ENCODE results near the gene KCNA3. TPM values are rescaled to one million over a fixed set of nuclear protein-coding genes. Genes with fewer than 3 reads are reported as not detected.

The KCNA3 gene
- total RNA-seq, 3 donors from 2014 or later: 1.5 to 2.7 (median 1.9) TPM

GRCh38 chr1:110702260-110702659 is 27.5 kb upstream of the KCNA3 start:
- Histone ChIP-seq H3K4me3 (no peak overlapping the region), H3K4me1 (ENCODE audit: low read depth) (no peaks in the 10 kb centered on the region), H3K9me3 (no peaks in the 10 kb centered on the region), H3K36me3 (ENCODE audit: low read depth) (no peaks in the 10 kb centered on the region)
- DNase-seq: no peak
- intact Hi-C loops (cut with DNase I, micrococcal nuclease): no loop called here
- no peak for ATAC-seq
- no peak for TF ChIP-seq CTCF (IDR thresholded peaks at IDR 0.05)

GRCh38 chr1:110700767-110701166 is 26.0 kb upstream of the KCNA3 start:
- ATAC-seq (no peak), DNase-seq (no peak)
- Histone ChIP-seq H3K4me3 (no peak overlapping the region), H3K9me3 (no peaks in the 10 kb centered on the region), H3K36me3 (ENCODE audit: low read depth) (no peaks in the 10 kb centered on the region), H3K4me1 (ENCODE audit: low read depth) (no peaks in the 10 kb centered on the region)
- TF ChIP-seq CTCF (IDR thresholded peaks at IDR 0.05): no peak
- intact Hi-C loops (cut with DNase I, micrococcal nuclease): no loop called here

- intact Hi-C loops (cut with DNase I, micrococcal nuclease): no loop called here
- Histone ChIP-seq H3K9me3 (no peaks in the 10 kb centered on the region), H3K36me3 (ENCODE audit: low read depth) (no peaks in the 10 kb centered on the region), H3K4me1 (ENCODE audit: low read depth) (no peaks in the 10 kb centered on the region), H3K4me3 (no peak overlapping the region)
- DNase-seq (no peak), ATAC-seq (no peak)
- no peak for TF ChIP-seq CTCF (IDR thresholded peaks at IDR 0.05)
Observed at GRCh38 chr1:110697606-110698005, 22.9 kb upstream of the KCNA3 start.

GRCh38 chr1:110696818-110697217 is 22.1 kb upstream of the KCNA3 start:
- DNase-seq (no peak), ATAC-seq (no peak)
- H3K4me1 ChIP-seq (ENCODE audit: low read depth): no peaks in the 10 kb centered on the region
- H3K9me3 ChIP-seq: no peaks in the 10 kb centered on the region
- H3K4me3 ChIP-seq: no peak overlapping the region
- intact Hi-C loops (cut with DNase I, micrococcal nuclease): no loop called here
- no peaks in the 10 kb centered on the region for H3K36me3 ChIP-seq (ENCODE audit: low read depth)
- TF ChIP-seq CTCF (IDR thresholded peaks at IDR 0.05): no peak

GRCh38 chr1:110690709-110691365 is 16.1 kb upstream of the KCNA3 start:
- intact Hi-C loops (cut with DNase I, micrococcal nuclease): no loop called here
- H3K4me3 ChIP-seq: no peak overlapping the region
- ATAC-seq (no peak), DNase-seq (no peak)
- H3K9me3 ChIP-seq: no peaks in the 10 kb centered on the region
- TF ChIP-seq CTCF (IDR thresholded peaks at IDR 0.05): no peak
- H3K4me1 ChIP-seq (ENCODE audit: low read depth): no peaks in the 10 kb centered on the region
- no peaks in the 10 kb centered on the region for H3K36me3 ChIP-seq (ENCODE audit: low read depth)

- TF ChIP-seq CTCF (IDR thresholded peaks at IDR 0.05): no peak
- intact Hi-C loops (cut with DNase I, micrococcal nuclease): no loop called here
- Histone ChIP-seq H3K4me3 (no peak overlapping the region), H3K36me3 (ENCODE audit: low read depth) (no peaks in the 10 kb centered on the region), H3K9me3 (no peaks in the 10 kb centered on the region), H3K4me1 (ENCODE audit: low read depth) (no peaks in the 10 kb centered on the region)
- ATAC-seq (no peak), DNase-seq (no peak)
Observed at GRCh38 chr1:110689868-110690267, 15.1 kb upstream of the KCNA3 start.
